Activated CD4-positive, alpha-beta T cell treated with anti-CD3 and anti-CD28 coated beads, Interleukin-2, amount 10 ng/mL, durations not matched to agents 24 days and 14 days (primary cell): ENCODE results near the gene PPP1R1B. TPM values are rescaled to one million over a fixed set of nuclear protein-coding genes. Genes with fewer than 3 reads are reported as not detected.

Source experiments
- DNase-seq: peaks from one replicate; pipeline ENCODE4 v3.0.0; 2022
- H3K27ac Mint-ChIP-seq: one replicate; pipeline ENCODE4 v1.8.0; 2022; ENCODE audit warnings: mild to moderate bottlenecking, mixed read lengths
- H3K27me3 Mint-ChIP-seq: one replicate; pipeline ENCODE4 v1.8.0; 2022; ENCODE audit warnings: mixed read lengths
- H3K36me3 Mint-ChIP-seq: one replicate; pipeline ENCODE4 v1.8.0; 2022; ENCODE audit warnings: low read depth, mild to moderate bottlenecking, mixed read lengths
- H3K4me1 Mint-ChIP-seq: one replicate; pipeline ENCODE4 v1.8.0; 2021; ENCODE audit warnings: mixed read lengths
- H3K4me3 Mint-ChIP-seq: one replicate; pipeline ENCODE4 v1.8.0; 2022; ENCODE audit warnings: mild to moderate bottlenecking, moderate library complexity, mixed read lengths
- H3K9me3 Mint-ChIP-seq: one replicate; pipeline ENCODE4 v1.8.0; 2021; ENCODE audit warnings: mixed read lengths
- intact Hi-C: fragments of 100-400 bp; cut with micrococcal nuclease; formaldehyde crosslinking; loops from one replicate; pipeline ENCODE4 v1.15.1; 2023
- total RNA-seq: library from RNA; stranded (reverse); gene quantifications from 2 replicates; pipeline ENCODE4 v1.2.3, GENCODE V29; 2022

Gene PPP1R1B
- total RNA-seq, 1 donor from 2014 or later: not detected

DNA sequence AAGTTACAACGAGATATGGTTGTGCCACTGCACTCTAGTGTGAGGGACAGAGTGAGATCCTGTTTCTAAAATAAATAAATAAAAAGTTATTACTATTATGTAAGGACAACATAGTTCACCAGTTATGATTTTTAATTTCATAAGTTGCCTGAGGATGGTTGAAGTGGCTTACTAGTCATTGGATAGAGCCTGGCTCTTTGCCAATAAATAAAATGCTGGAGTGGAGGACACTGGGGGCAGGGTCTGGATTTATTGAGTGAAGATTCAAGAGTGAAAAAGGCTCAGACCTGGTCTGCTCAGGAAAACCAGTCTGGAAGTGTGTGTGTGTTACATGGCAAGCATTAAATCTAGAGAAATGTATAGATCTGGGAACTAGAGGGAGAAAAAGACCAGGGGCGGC is 12.3 kb downstream of the PPP1R1B start:
- Mint-ChIP-seq H3K36me3 (peaks cover 3% of the 10 kb centered on the region), H3K9me3 (no peaks in the 10 kb centered on the region), H3K4me3 (peak overlapping the region; percentile 39), H3K27ac (no peak overlapping the region), H3K4me1 (peaks cover 50% of the 10 kb centered on the region), H3K27me3 (no peaks in the 10 kb centered on the region)
- intact Hi-C loops: loop anchor here (5.0 kb wide), 1 partner anchor 288 kb away; the partner anchor contains the start of genes LRRC3C and ORMDL3
- no peak for DNase-seq

DNA sequence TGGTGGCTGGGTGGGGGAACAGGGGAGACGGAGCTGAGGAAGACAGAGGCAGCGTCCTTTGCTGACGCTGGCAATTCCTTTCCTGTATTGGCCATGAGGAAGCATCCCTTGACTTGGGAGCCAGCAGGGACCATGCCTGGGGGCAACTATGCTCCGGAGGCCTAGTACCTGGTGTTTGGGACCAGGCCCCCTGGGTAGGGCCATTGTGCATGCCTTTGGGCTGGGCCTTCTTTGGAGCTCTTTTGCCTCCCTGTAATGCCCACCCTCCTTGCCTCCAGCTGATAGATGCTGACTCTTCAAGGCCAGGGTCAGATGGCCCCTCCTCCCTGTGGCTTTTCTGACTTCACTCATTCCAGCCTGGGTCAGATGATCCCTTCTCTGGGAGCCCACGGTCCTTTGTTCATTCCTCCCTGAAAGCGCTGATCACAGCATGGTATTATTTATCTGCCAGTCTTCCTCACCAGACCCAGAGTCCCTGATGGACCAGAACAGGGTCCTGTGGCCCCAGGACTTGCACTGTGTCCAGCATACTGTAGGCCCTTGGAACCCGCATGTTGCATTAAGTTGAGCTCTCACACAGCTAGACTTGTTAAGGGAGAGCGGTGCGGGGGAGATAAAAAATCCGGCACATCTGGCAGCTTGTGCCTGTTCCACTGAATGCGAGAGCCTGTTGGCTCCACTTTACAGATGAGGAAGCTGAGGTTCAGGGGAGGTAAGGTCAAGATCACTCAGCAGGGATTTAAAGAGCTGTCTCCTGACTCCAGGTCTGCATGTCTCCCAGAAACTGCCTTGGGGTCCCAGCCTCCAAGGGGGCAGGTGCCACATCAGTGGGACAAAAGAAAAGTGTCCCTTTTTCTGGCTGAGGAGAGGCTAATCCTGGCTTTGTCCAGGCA is 13.1 kb downstream of the PPP1R1B start:
- intact Hi-C loops: loop anchor here (5.0 kb wide), 1 partner anchor 287 kb away; the partner anchor contains the start of genes LRRC3C and ORMDL3
- H3K9me3 Mint-ChIP-seq: no peaks in the 10 kb centered on the region
- peaks cover 3% of the 10 kb centered on the region for H3K36me3 Mint-ChIP-seq
- no peak overlapping the region for H3K27ac Mint-ChIP-seq
- H3K4me1 Mint-ChIP-seq: peaks cover 50% of the 10 kb centered on the region
- H3K4me3 Mint-ChIP-seq: peak overlapping the region; percentile 39
- no peak for DNase-seq
- H3K27me3 Mint-ChIP-seq: no peaks in the 10 kb centered on the region

DNA sequence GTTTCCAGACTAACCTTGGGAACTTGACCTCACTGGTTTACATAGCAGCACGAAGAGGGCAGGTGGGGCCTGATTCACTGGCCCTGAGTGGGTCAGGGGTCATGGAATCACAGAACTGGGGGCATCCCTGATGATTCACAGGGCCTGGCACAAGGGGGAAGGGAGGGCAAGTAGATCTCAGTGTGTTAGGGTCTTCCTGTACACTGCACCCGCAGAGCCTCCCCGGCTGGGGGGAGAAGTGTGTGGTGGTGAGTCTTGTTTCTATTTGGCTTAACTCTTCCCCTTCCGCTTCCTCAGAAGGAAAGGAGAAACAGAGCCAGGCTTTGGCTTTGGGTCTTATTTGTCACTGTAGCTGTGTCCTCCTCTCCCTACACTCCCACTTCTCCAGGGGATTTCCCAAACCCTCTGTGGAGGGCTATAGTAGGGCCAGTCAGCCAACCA is 13.9 kb downstream of the PPP1R1B start:
- H3K27ac Mint-ChIP-seq: no peak overlapping the region
- peaks cover 53% of the 10 kb centered on the region for H3K4me1 Mint-ChIP-seq
- no peaks in the 10 kb centered on the region for H3K27me3 Mint-ChIP-seq
- no peak for DNase-seq
- intact Hi-C loops: no loop called here
- peaks cover 3% of the 10 kb centered on the region for H3K36me3 Mint-ChIP-seq
- H3K9me3 Mint-ChIP-seq: no peaks in the 10 kb centered on the region
- no peak overlapping the region for H3K4me3 Mint-ChIP-seq

DNA sequence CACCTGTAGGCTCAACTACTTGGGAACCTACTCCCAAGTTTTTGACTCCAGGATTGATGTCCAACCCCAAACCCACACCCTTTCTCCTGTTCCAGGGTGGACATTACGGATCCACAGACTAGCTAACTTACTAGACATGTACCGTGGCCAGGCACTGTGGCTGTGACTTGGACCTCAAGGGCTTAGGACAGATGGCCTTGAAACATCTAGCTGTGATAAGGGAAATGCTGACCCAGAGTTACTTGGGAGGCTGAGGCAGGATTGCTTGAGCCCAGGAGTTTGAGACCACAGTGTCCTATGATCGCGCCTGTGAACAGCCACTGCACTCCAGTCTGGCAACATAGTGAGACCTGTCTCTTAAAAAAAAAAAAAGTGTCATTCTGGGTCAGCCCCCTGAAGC is 14.3 kb downstream of the PPP1R1B start:
- H3K4me1 Mint-ChIP-seq: peaks cover 51% of the 10 kb centered on the region
- no peaks in the 10 kb centered on the region for H3K27me3 Mint-ChIP-seq
- no peak for DNase-seq
- no peak overlapping the region for H3K27ac Mint-ChIP-seq
- no peak overlapping the region for H3K4me3 Mint-ChIP-seq
- peaks cover 3% of the 10 kb centered on the region for H3K36me3 Mint-ChIP-seq
- no peaks in the 10 kb centered on the region for H3K9me3 Mint-ChIP-seq
- intact Hi-C loops: no loop called here

DNA sequence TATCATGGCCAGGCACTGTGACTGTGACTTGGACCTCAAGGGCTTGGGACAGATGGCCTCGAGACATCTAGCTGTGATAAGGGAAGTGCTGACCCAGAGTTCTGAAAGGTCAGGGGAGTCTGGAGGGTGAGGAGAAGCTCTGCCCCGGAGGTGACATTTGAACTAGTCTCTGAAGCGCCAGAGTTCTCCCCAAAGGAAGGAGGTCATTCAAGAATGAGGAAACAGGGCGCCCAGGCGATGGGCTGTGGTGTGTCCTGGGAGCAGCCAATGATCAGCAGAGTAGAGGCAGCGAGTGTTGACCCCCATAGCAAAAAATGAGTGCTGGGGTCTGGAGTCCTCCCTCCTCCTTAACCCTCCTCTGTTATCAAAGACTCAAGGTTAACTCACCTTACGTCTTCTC is 15.1 kb downstream of the PPP1R1B start:
- Mint-ChIP-seq H3K9me3 (no peaks in the 10 kb centered on the region), H3K4me1 (peaks cover 51% of the 10 kb centered on the region), H3K27me3 (no peaks in the 10 kb centered on the region), H3K36me3 (peaks cover 3% of the 10 kb centered on the region), H3K27ac (no peak overlapping the region), H3K4me3 (no peak overlapping the region)
- DNase-seq: no peak
- intact Hi-C loops: no loop called here

DNA sequence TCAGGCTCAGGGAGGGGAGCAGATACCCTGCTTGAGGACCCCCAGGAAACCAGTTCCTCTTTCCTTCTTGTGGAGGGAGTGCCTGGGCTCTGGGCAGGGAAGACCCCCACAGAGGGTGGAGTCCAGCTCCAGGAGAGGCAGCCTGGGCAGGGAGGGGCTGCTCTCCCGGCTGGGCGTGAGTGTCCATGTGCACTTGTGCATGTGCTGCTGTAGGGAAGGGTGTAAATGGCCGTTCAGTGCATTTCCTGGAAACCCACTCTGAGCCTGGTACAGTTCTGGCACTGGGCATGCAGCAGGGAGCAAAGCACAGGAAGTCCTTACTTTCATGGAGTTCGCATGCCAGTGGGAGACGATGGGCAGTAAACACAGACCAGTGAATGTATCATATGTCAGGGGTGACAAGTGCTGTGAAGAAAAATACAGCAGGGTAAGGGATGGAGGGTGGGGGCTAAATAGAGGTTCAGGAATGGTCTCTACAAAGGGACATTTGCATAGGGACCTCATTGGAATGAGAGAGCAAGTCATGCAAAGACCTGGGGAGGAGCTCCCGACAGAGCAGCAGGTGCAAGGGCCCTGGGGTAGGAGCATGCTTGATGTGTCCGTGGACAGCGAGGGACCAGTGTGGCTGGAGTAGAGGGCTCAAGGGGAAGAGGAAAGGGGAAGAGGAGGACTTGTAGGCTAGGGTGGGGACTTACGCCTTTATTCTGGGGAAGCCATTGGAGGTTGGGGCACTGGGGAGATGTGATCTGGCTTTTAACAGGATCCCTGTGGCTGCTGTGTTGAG is 15.7 kb downstream of the PPP1R1B start:
- Mint-ChIP-seq H3K36me3 (peaks cover 3% of the 10 kb centered on the region), H3K27ac (no peak overlapping the region), H3K9me3 (no peaks in the 10 kb centered on the region), H3K4me3 (no peak overlapping the region), H3K4me1 (peaks cover 51% of the 10 kb centered on the region), H3K27me3 (no peaks in the 10 kb centered on the region)
- intact Hi-C loops: no loop called here
- no peak for DNase-seq

DNA sequence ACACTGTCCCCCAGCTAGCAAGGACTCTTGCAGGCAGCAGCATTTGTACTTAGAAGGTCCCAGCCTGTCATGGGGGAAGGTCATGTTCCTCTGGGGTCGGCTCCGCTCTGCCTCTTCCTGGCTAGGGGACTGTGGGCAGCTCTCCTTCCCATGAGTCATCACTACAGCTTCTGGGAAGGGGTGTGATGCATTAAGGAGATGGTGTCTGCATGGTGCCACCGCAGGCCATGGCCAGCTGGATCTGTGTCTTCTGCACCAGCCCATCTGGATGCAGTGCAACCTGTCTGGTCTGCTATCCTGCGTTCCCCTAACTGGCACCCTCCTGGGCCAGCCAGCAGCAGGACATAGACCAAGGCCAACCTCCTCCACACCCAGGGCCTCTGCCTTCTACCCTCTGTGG is 16.5 kb downstream of the PPP1R1B start:
- Mint-ChIP-seq H3K36me3 (peaks cover 3% of the 10 kb centered on the region), H3K4me1 (peaks cover 44% of the 10 kb centered on the region), H3K4me3 (no peak overlapping the region), H3K27ac (no peak overlapping the region), H3K27me3 (no peaks in the 10 kb centered on the region), H3K9me3 (no peaks in the 10 kb centered on the region)
- DNase-seq: no peak
- intact Hi-C loops: no loop called here

DNA sequence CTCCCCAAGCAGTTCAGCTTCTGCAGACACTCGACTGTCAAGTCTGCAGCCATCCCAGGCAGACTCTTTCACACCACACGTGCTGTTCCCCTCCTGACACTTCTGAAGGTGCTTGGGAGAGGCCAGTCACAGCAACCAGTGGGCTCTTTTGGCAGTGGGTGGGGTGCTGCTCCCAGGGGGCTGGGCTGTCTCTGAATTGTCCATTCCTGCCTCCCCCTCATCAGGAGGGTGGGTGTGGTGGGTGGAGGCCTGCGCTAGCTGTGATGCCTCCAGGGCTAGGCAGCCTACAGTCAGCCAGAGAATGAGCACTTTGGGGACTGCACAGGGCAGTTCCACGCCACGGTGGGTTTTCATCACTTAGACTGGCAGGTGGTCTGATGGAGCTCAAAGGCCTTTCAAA is 20.5 kb downstream of the PPP1R1B start:
- Mint-ChIP-seq H3K27ac (no peak overlapping the region), H3K4me1 (peaks cover 23% of the 10 kb centered on the region), H3K9me3 (no peaks in the 10 kb centered on the region), H3K36me3 (no peaks in the 10 kb centered on the region), H3K27me3 (no peaks in the 10 kb centered on the region), H3K4me3 (no peak overlapping the region)
- DNase-seq: no peak
- intact Hi-C loops: no loop called here

DNA sequence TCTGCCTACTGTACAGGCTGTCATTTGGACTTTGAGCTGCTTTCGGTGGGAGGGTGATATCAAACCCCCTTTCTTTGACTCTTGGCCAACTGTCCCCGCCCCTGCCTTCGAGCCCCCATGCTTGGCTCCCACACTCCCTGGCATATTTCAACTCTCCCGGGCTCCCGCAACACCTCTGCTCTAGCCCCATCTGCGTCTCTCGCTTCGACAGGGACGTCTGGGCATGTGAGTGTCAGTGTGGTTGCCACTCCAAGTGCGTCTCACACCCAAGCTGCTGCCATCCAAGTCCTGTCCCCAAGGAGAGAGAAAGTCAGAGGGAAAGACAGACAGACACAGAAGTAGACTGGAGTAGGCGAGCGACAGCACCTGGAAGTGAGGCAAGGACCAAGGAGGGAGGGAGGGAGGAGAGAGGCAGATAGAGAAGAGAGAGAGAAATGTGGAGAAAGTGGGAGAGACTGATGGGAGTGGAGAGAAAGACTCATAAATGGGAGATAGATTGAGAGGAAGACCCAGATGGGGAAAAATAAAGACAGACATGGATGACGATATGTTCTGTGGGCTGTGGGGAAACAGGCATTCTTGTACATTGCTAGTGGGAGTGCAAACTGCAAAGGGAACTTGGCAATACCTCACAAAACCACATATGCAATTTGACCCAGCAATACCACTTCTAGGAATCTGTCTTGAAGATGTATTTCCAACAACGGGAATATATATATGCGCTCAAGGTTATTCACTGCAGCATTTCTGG is 22.0 kb downstream of the PPP1R1B start:
- H3K27ac Mint-ChIP-seq: peak overlapping the region; percentile 8
- no peaks in the 10 kb centered on the region for H3K36me3 Mint-ChIP-seq
- no peaks in the 10 kb centered on the region for H3K27me3 Mint-ChIP-seq
- H3K4me3 Mint-ChIP-seq: no peak overlapping the region
- no peaks in the 10 kb centered on the region for H3K9me3 Mint-ChIP-seq
- DNase-seq: no peak
- H3K4me1 Mint-ChIP-seq: peaks cover 13% of the 10 kb centered on the region
- intact Hi-C loops: no loop called here

DNA sequence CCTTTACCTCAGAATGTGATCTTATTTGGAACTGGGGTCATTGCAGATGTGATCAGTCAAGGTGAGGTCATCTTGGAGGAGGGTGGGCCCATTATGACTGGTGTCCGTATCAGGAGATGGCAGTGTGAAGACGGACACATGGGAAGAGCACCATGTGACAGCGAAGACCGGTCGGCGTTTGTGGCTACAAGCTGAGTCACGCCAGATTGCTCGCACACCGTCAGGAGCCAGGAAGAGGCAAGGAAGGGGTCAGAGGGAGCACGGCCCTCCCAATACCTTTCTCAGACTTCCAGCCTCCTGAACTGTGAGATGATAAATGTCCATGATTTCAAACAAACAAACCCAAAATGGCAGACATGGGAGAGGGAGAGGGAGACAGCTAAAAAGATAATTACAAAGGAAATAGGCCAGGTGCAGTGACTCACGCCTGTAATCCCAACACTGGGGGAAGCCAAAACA is 23.4 kb downstream of the PPP1R1B start:
- Mint-ChIP-seq H3K27me3 (no peaks in the 10 kb centered on the region), H3K36me3 (no peaks in the 10 kb centered on the region), H3K9me3 (no peaks in the 10 kb centered on the region), H3K27ac (no peak overlapping the region), H3K4me3 (no peak overlapping the region), H3K4me1 (peaks cover 14% of the 10 kb centered on the region)
- DNase-seq: no peak
- intact Hi-C loops: no loop called here

DNA sequence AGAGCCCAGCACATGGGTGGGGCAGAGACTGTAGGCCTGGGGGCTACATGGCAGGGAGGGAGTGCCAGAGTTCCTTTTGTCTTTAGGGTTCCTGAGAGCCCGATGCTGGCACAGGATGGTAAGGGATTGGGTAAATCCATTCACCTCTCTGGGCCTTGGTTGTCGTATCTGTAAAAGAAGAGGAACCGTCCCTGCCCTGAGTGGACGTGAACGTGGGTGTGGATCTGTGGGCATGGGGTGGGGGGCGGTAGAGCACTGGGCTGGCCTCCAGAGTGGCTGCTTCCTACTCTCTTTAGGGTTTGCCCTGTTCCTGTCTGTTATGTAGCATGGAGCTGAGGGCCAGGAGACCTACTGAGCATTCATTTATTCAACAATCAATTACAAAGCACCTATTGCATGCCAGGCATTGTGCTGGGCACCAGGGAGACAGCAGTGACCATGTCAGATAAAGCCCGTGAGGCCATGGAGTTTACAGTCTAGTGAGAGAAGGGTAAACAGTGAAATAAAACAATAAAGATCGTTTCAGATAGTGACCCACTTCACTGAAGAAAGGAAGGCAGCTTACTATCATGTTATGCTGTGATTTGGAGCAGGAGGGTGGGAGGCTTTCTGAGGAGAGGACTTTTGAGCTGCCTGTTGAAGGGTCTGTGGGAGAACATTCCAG is 25.3 kb downstream of the PPP1R1B start:
- peaks cover 2% of the 10 kb centered on the region for H3K36me3 Mint-ChIP-seq
- no peaks in the 10 kb centered on the region for H3K9me3 Mint-ChIP-seq
- H3K27me3 Mint-ChIP-seq: no peaks in the 10 kb centered on the region
- intact Hi-C loops: no loop called here
- H3K27ac Mint-ChIP-seq: no peak overlapping the region
- H3K4me3 Mint-ChIP-seq: no peak overlapping the region
- no peak for DNase-seq
- peaks cover 14% of the 10 kb centered on the region for H3K4me1 Mint-ChIP-seq

DNA sequence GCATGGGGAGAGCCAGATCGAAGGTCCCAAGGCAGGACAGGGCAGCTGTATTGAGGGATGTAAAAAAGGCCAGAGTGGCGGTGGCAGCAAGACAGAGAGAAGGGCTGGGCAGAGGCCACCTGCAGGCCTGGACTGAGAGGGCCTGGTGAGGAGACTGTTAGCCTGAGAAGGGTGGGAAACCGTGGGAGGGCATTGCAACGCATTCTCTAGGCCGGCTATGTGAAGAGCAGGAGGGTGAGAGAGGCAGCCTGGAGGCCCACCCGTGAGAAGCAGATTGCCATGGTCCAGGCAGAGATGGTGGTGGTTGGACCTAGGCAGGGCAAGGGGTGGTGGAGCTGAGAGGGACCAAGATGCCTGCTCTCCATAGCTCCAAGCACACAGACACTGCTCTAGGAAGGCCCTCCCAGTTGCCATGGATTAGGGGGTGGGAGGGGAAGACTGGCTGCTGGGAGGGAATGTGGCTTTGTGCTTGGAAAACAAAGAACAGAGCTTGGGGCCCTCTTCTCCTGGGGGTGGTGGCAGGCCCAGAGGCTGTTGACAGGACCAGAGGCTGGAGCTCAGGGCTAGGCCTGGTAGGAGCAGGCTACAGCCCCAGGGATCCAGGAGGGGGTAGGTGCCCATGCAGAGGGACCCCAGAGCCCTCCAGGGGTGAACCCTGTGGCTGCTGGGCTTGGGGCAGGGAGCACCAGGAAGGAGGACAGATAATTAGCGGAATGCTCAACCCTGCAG is 26.0 kb downstream of the PPP1R1B start:
- DNase-seq: no peak
- Mint-ChIP-seq H3K27ac (no peak overlapping the region), H3K36me3 (peaks cover 3% of the 10 kb centered on the region), H3K9me3 (no peaks in the 10 kb centered on the region), H3K27me3 (no peaks in the 10 kb centered on the region), H3K4me1 (peaks cover 14% of the 10 kb centered on the region), H3K4me3 (no peak overlapping the region)
- intact Hi-C loops: no loop called here

DNA sequence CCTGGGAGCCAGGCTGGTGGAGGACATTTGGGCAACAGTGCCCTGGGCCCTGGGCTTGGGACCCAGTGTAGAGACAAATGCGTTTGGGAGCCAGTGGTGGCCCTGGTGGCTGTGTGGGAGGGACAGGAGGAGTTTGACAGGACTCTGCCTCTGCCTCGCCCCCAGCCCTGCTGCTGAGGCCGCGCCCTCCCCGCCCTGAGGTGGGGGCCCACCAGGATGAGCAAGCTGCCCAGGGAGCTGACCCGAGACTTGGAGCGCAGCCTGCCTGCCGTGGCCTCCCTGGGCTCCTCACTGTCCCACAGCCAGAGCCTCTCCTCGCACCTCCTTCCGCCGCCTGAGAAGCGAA is 26.5 kb downstream of the PPP1R1B start:
- no peak overlapping the region for H3K27ac Mint-ChIP-seq
- no peak for DNase-seq
- H3K4me3 Mint-ChIP-seq: no peak overlapping the region
- no peaks in the 10 kb centered on the region for H3K9me3 Mint-ChIP-seq
- H3K4me1 Mint-ChIP-seq: peaks cover 14% of the 10 kb centered on the region
- intact Hi-C loops: no loop called here
- no peaks in the 10 kb centered on the region for H3K27me3 Mint-ChIP-seq
- peaks cover 5% of the 10 kb centered on the region for H3K36me3 Mint-ChIP-seq
